Measurements from ENCODE around the gene SYTL2. TPM values are rescaled to one million over a fixed set of nuclear protein-coding genes. Genes with fewer than 3 reads are reported as not detected.
A peak's percentile ranks its signal among the peaks of the same experiment; 100 is the strongest.

Gene SYTL2
- polyA plus RNA-seq, 3 donors from 2014 or later, result 26.1 to 67.0 (median 33.3) TPM

GRCh38 chr11:85758480-85759039 lies 52.4 kb downstream of the SYTL2 start:
- H3K4me3 Mint-ChIP-seq, result peak overlapping the region; percentile 40 to 79 (median 61)
- DNase-seq, result no peak
- no peaks in the 10 kb centered on the region for H3K9me3 Mint-ChIP-seq
- peaks cover 22 to 26% (median 26%) of the 10 kb centered on the region in 3 donors for H3K36me3 Mint-ChIP-seq
- peaks cover 93 to 96% of the 10 kb centered on the region in 2 donors for H3K4me1 Mint-ChIP-seq
- peaks cover 4 to 14% (median 4%) of the 10 kb centered on the region in 3 donors for H3K27me3 Mint-ChIP-seq (ENCODE audit: low read depth in 3 of 3)
- peak overlapping the region; percentile 82 to 98 (median 96) for H3K27ac Mint-ChIP-seq

DNA sequence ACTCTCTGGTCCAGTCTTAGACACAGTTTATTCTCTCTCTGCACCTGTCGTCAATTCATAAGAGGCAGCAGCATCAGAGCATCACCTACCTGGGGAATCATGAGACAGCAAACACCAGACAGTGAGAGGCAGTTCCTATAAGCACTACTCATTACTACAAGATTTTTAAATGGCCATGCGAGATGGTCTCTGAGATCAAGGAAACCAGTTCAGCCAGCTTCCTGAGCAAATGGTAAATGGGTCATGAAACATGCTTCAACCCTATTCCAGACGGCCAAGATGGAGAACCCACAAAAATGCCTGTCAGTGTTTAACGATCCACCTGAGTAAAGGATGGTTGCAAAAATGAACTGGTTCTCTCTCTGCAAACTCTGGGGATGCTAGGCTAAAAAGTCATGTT lies 52.9 kb downstream of the SYTL2 start:
- Mint-ChIP-seq H3K36me3 (peaks cover 22 to 30% (median 28%) of the 10 kb centered on the region in 3 donors), H3K27me3 (ENCODE audit: low read depth in 3 of 3) (peaks cover 4 to 16% (median 9%) of the 10 kb centered on the region in 3 donors), H3K4me1 (peaks cover 94 to 96% of the 10 kb centered on the region in 2 donors), H3K4me3 (peak overlapping the region; percentile 59 to 79 (median 67)), H3K27ac (peak overlapping the region; percentile 82 to 98 (median 96)), H3K9me3 (no peaks in the 10 kb centered on the region)
- no peak for DNase-seq

DNA sequence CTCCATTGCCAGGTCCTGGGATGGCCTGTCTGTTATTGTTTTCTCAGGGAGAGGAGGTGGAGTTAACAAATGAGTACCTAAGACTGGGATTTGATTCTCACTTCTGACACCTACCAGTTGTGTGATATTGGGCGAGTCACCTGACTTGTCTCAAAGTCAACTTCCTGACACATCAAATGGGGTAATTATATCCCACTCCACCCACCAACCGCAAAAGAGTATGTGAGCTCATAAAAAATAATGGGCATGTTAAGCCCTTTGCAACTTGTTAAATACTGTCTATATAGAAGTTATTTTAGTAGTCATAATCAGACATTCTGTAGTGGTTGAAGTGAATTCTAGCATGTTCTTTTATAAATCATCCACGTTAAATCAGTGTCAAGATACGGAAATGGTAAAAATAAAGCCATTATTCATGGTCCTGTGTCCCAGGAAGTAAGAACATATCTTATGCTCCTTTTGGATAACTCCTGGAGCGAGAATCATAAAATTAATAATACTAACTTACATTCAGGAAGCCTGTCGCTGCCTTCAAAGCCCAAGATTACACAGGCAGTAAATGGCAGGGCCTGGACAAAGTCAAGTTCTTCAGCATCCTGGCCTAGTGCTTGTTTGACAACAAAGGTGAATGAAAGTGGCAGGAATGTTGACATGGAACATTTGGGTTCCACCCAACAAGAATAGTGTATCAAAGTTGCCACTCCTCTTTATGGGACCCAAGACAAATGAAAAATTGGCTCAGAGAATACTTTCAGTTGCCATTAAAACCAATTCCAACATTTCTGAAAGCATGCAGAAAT lies 54.3 kb downstream of the SYTL2 start:
- H3K36me3 Mint-ChIP-seq, result peaks cover 22 to 28% (median 27%) of the 10 kb centered on the region in 3 donors
- H3K27me3 Mint-ChIP-seq (ENCODE audit: low read depth in 3 of 3), result peaks cover 13 to 24% (median 24%) of the 10 kb centered on the region in 3 donors
- H3K27ac Mint-ChIP-seq, result peak overlapping the region; percentile 97 to 100 (median 100)
- peaks cover 94 to 96% of the 10 kb centered on the region in 2 donors for H3K4me1 Mint-ChIP-seq
- peak overlapping the region; percentile 71 to 79 (median 73) for H3K4me3 Mint-ChIP-seq
- no peaks in the 10 kb centered on the region for H3K9me3 Mint-ChIP-seq
- DNase-seq, result peak; percentile 82 to 84 (median 83)

- Mint-ChIP-seq H3K36me3 (peaks cover 22 to 25% (median 24%) of the 10 kb centered on the region in 3 donors), H3K4me1 (peaks cover 96 to 99% of the 10 kb centered on the region in 2 donors), H3K27ac (peak overlapping the region; percentile 97 to 100 (median 100)), H3K4me3 (peak overlapping the region; percentile 71 to 79 (median 73)), H3K9me3 (no peaks in the 10 kb centered on the region), H3K27me3 (ENCODE audit: low read depth in 3 of 3) (peaks cover 15 to 32% (median 24%) of the 10 kb centered on the region in 3 donors)
- DNase-seq, result peak in 2 of 3 donors; percentile 35 to 40
Observed at GRCh38 chr11:85755701-85756100, 55.2 kb downstream of the SYTL2 start.

DNA sequence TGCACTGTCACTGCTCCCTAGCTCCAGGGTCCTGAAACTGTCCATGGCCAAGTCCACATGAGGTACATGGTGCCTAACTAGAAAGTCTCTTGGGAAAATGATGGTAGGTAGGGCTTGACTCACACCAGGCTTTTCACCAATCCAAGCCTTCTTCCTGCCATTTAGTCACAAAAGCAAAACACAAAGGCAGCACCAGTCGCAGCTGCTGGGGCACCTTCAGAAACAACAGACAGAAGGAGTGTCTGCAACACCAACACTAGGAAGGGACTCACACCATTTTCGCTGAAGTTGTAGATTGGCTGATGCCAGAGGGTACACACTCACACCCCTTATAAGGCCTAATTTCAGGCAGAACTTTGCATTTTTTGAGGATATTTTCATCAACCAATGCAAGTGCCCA lies 55.7 kb downstream of the SYTL2 start:
- peaks cover 96 to 99% of the 10 kb centered on the region in 2 donors for H3K4me1 Mint-ChIP-seq
- no peaks in the 10 kb centered on the region for H3K9me3 Mint-ChIP-seq
- H3K36me3 Mint-ChIP-seq, result peaks cover 22 to 25% (median 24%) of the 10 kb centered on the region in 3 donors
- H3K27me3 Mint-ChIP-seq (ENCODE audit: low read depth in 3 of 3), result peaks cover 15 to 36% (median 28%) of the 10 kb centered on the region in 3 donors
- DNase-seq, result peak in 2 of 3 donors; percentile 31 to 40
- H3K4me3 Mint-ChIP-seq, result peak overlapping the region; percentile 62 to 79 (median 71)
- peak overlapping the region; percentile 97 to 100 (median 100) for H3K27ac Mint-ChIP-seq

GRCh38 chr11:85752890-85753581 lies 57.9 kb downstream of the SYTL2 start:
- Mint-ChIP-seq H3K9me3 (no peaks in the 10 kb centered on the region), H3K4me1 (peaks cover 98 to 100% of the 10 kb centered on the region in 2 donors), H3K36me3 (peaks cover 22 to 42% (median 32%) of the 10 kb centered on the region in 3 donors), H3K4me3 (peak overlapping the region; percentile 84 to 97 (median 88)), H3K27ac (peak overlapping the region; percentile 98 to 100 (median 100)), H3K27me3 (ENCODE audit: low read depth in 3 of 3) (peaks cover 14 to 38% (median 26%) of the 10 kb centered on the region in 3 donors)
- DNase-seq, result peak; percentile 97

- DNase-seq, result no peak
- Mint-ChIP-seq H3K4me1 (peaks cover 98 to 100% of the 10 kb centered on the region in 2 donors), H3K9me3 (no peaks in the 10 kb centered on the region), H3K36me3 (peaks cover 25 to 41% (median 32%) of the 10 kb centered on the region in 3 donors), H3K27me3 (ENCODE audit: low read depth in 3 of 3) (peaks cover 14 to 38% (median 26%) of the 10 kb centered on the region in 3 donors), H3K4me3 (peak overlapping the region; percentile 84 to 97 (median 88)), H3K27ac (peak overlapping the region; percentile 98 to 100 (median 100))
Observed at GRCh38 chr11:85752201-85752889, 58.6 kb downstream of the SYTL2 start.

- H3K9me3 Mint-ChIP-seq, result no peaks in the 10 kb centered on the region
- H3K4me3 Mint-ChIP-seq, result peak overlapping the region; percentile 84 to 97 (median 88)
- peaks cover 26 to 45% (median 33%) of the 10 kb centered on the region in 3 donors for H3K36me3 Mint-ChIP-seq
- no peak for DNase-seq
- peaks cover 99 to 100% of the 10 kb centered on the region in 2 donors for H3K4me1 Mint-ChIP-seq
- peaks cover 14 to 38% (median 26%) of the 10 kb centered on the region in 3 donors for H3K27me3 Mint-ChIP-seq (ENCODE audit: low read depth in 3 of 3)
- H3K27ac Mint-ChIP-seq, result peak overlapping the region; percentile 98 to 100 (median 100)
Observed at GRCh38 chr11:85751724-85752123, 59.2 kb downstream of the SYTL2 start.

GRCh38 chr11:85750646-85751045 lies 60.3 kb downstream of the SYTL2 start:
- peak; percentile 70 to 85 (median 82) for DNase-seq
- Mint-ChIP-seq H3K9me3 (no peaks in the 10 kb centered on the region), H3K4me3 (peak overlapping the region; percentile 84 to 97 (median 88)), H3K27me3 (ENCODE audit: low read depth in 3 of 3) (peaks cover 14 to 34% (median 21%) of the 10 kb centered on the region in 3 donors), H3K4me1 (peaks cover 99 to 100% of the 10 kb centered on the region in 2 donors), H3K27ac (peak overlapping the region; percentile 98 to 100 (median 100)), H3K36me3 (peaks cover 28 to 49% (median 32%) of the 10 kb centered on the region in 3 donors)

DNA sequence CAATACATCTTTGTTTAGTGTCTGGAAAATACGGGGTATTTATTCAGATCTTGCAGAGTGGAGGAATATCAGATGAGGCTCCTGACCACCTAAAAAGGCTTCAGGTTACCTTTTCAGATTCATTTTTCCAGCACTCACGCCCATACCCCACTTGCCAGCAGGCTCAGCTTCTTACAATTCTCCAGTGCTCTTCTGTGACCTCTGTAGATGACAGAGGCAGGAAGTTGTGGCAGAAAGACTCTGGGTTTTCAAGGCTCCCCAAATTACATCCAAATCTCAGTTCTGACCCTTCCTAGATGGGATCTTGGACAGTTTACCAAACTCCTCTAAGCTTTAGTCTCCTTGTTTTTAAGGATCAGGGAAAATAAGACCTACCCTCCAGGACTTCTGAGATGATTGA lies 61.1 kb downstream of the SYTL2 start:
- H3K4me1 Mint-ChIP-seq, result peaks cover 99 to 100% of the 10 kb centered on the region in 2 donors
- H3K36me3 Mint-ChIP-seq, result peaks cover 33 to 53% (median 39%) of the 10 kb centered on the region in 3 donors
- peak overlapping the region; percentile 98 to 100 (median 100) for H3K27ac Mint-ChIP-seq
- DNase-seq, result no peak
- peaks cover 11 to 34% (median 15%) of the 10 kb centered on the region in 3 donors for H3K27me3 Mint-ChIP-seq (ENCODE audit: low read depth in 3 of 3)
- peak overlapping the region; percentile 84 to 97 (median 88) for H3K4me3 Mint-ChIP-seq
- no peaks in the 10 kb centered on the region for H3K9me3 Mint-ChIP-seq

DNA sequence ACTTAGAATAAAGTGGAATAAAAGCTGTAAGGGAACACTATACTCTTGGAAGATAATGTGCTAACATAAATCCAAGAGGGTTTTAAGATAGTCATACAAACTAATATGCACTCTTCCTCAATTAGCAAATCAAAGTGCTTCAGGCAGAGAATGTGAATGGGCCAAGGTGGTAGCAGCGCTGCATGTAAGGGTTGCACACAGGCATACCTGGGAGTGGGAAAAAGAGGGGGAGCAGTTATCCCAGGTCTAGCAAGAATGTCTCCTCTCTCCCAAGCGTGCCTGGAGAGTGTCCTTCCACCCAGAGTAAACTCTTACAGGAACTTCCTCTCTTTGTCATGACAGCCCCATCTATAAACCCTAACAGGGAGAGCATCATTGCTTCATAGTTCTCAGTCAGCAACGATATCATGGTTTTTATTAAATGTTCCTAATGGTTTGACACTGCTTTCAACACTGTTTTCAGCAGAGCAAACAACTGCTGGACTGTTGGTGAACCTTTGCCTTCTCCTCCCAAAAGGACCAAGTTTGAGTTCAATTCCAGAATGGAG lies 61.6 kb downstream of the SYTL2 start:
- peaks cover 97 to 100% of the 10 kb centered on the region in 2 donors for H3K4me1 Mint-ChIP-seq
- no peaks in the 10 kb centered on the region for H3K9me3 Mint-ChIP-seq
- no peak for DNase-seq
- peak overlapping the region; percentile 98 to 100 (median 100) for H3K27ac Mint-ChIP-seq
- H3K36me3 Mint-ChIP-seq, result peaks cover 37 to 55% (median 44%) of the 10 kb centered on the region in 3 donors
- H3K4me3 Mint-ChIP-seq, result peak overlapping the region; percentile 84 to 97 (median 88)
- peaks cover 11 to 34% (median 15%) of the 10 kb centered on the region in 3 donors for H3K27me3 Mint-ChIP-seq (ENCODE audit: low read depth in 3 of 3)

- Mint-ChIP-seq H3K36me3 (peaks cover 37 to 57% (median 48%) of the 10 kb centered on the region in 3 donors), H3K4me3 (no peak overlapping the region), H3K4me1 (peaks cover 91 to 92% of the 10 kb centered on the region in 2 donors), H3K27ac (peak overlapping the region; percentile 98 to 100 (median 100)), H3K27me3 (ENCODE audit: low read depth in 3 of 3) (peaks cover 11 to 33% (median 15%) of the 10 kb centered on the region in 3 donors), H3K9me3 (no peaks in the 10 kb centered on the region)
- no peak for DNase-seq
Observed at GRCh38 chr11:85748455-85748891, 62.5 kb downstream of the SYTL2 start.
